ENCODE measurements around the gene JCAD.

JCAD gene

GRCh38 chr10:30073045-30073766 lies 13.8 kb upstream of the JCAD start:
- ATAC-seq: no peak
- no peak for DNase-seq

GRCh38 chr10:30072068-30072467 lies 12.7 kb upstream of the JCAD start:
- no peak for ATAC-seq

GRCh38 chr10:30070001-30070685 lies 10.8 kb upstream of the JCAD start:
- no peak for DNase-seq
- ATAC-seq: no peak

More at GRCh38 chr10:30072068-30072467, 12.7 kb upstream of the JCAD start:
- no peak for DNase-seq

- ATAC-seq (no peak), DNase-seq (no peak)
Observed at GRCh38 chr10:30068492-30069223, 9.3 kb upstream of the JCAD start.

GRCh38 chr10:30063099-30063498 lies 3.7 kb upstream of the JCAD start:
- DNase-seq: no peak
- no peak for ATAC-seq

- ATAC-seq: no peak
- no peak for DNase-seq
Observed at GRCh38 chr10:30062582-30062981, 3.2 kb upstream of the JCAD start.

GRCh38 chr10:30062090-30062489 lies 2.7 kb upstream of the JCAD start:
- ATAC-seq: no peak
- no peak for DNase-seq

- DNase-seq (no peak), ATAC-seq (no peak)
Observed at GRCh38 chr10:30058570-30059132, 735 bp downstream of the JCAD start.

GRCh38 chr10:30057894-30058556 lies 1.4 kb downstream of the JCAD start:
- no peak for ATAC-seq
- no peak for DNase-seq

GRCh38 chr10:30057421-30057841 lies 2.0 kb downstream of the JCAD start:
- no peak for ATAC-seq

GRCh38 chr10:30056767-30057355 lies 2.5 kb downstream of the JCAD start:
- DNase-seq (no peak), ATAC-seq (no peak)

More at GRCh38 chr10:30057421-30057841, 2.0 kb downstream of the JCAD start:
- DNase-seq: no peak

GRCh38 chr10:30056281-30056680 lies 3.1 kb downstream of the JCAD start:
- no peak for DNase-seq
- ATAC-seq: no peak

GRCh38 chr10:30055226-30055662 lies 4.1 kb downstream of the JCAD start:
- no peak for DNase-seq

GRCh38 chr10:30052062-30052461 lies 7.3 kb downstream of the JCAD start:
- ATAC-seq (no peak), DNase-seq (no peak)

More at GRCh38 chr10:30055226-30055662, 4.1 kb downstream of the JCAD start:
- ATAC-seq: no peak

- no peak for ATAC-seq
- no peak for DNase-seq
Observed at GRCh38 chr10:30051220-30051619, 8.2 kb downstream of the JCAD start.

- no peak for DNase-seq
Observed at GRCh38 chr10:30050411-30050810, 9.0 kb downstream of the JCAD start.

GRCh38 chr10:30048768-30049517 lies 10.4 kb downstream of the JCAD start:
- ATAC-seq (no peak), DNase-seq (no peak)

More at GRCh38 chr10:30050411-30050810, 9.0 kb downstream of the JCAD start:
- ATAC-seq: no peak

GRCh38 chr10:30047924-30048531 lies 11.4 kb downstream of the JCAD start:
- peak; percentile 33 for ATAC-seq
- DNase-seq: no peak

GRCh38 chr10:30047430-30047829 lies 12.0 kb downstream of the JCAD start:
- no peak for DNase-seq
- ATAC-seq: peak; percentile 5

GRCh38 chr10:30046476-30046875 lies 12.9 kb downstream of the JCAD start:
- ATAC-seq: no peak
- DNase-seq: no peak

All from stimulated activated naive CD8-positive, alpha-beta T cell treated with anti-CD3 and anti-CD28 coated beads, Interleukin-15, Interleukin-2, amounts not matched to agents 100 U/mL and 50 U/mL, for 24 hours (primary cell).